Psoas muscle (tissue), 8 donors: ENCODE measurements around the gene TUFT1. TPM values are rescaled to one million over a fixed set of nuclear protein-coding genes. Genes with fewer than 3 reads are reported as not detected.

Experiments used
- ATAC-seq, 4 donors: fragments of 200-7000 bp; cut with Tn5 transposase; one replicate each; pipeline ENCODE4 v1.9.1; 2020; ENCODE audit warnings: moderate library complexity in 3 of 4, mild to moderate bottlenecking in 2 of 4
- DNase-seq, 2 donors: peaks; one replicate each; pipeline ENCODE4 v3.0.0-alpha.2; 2020
- H3K27ac ChIP-seq: fragments of 200-600 bp; one replicate; pipeline ENCODE4 v1.8.0; 2022
- H3K27me3 ChIP-seq, 3 donors: fragments of 200-600 bp in 1 of 3; one replicate each; pipeline versions ENCODE4 v1.6.1 to v1.8.0; 2013 to 2022; ENCODE audit warnings: low read length in 2 of 3, mild to moderate bottlenecking in 2 of 3, moderate library complexity in 1 of 3; ENCODE audit not compliant: insufficient read depth in 3 of 3
- H3K36me3 ChIP-seq, 2 donors: fragments of 200-600 bp in 1 of 2; one replicate each; pipeline versions ENCODE4 v1.6.1 to v1.8.0; 2013 to 2022; ENCODE audit warnings: low read depth in 1 of 2, mild to moderate bottlenecking in 1 of 2, moderate library complexity in 1 of 2; ENCODE audit not compliant: insufficient read depth in 1 of 2
- H3K4me1 ChIP-seq: fragments of 200-600 bp; one replicate; pipeline ENCODE4 v1.8.0; 2022
- H3K4me3 ChIP-seq: fragments of 200-600 bp; one replicate; pipeline ENCODE4 v1.8.0; 2022; ENCODE audit warnings: mild to moderate bottlenecking
- H3K9me3 ChIP-seq: fragments of 200-600 bp; one replicate; pipeline ENCODE4 v1.8.0; 2022
- WGBS, 3 donors: extraction: QIAGEN DNeasy Blood & Tissue Kit; methylation state at CpG; one replicate each; pipeline versions ENCODE4 v1.1.6 to v1.1.7; 2013; 5-methylcytosine and 5-hydroxymethylcytosine counted together
- intact Hi-C, 2 donors: fragments of 100-400 bp; cut with DNase I; formaldehyde crosslinking; loops; one replicate each; pipeline versions ENCODE4 v1.11.0 to v1.14.2; 2022
- polyA plus RNA-seq, 3 donors: library from polyadenylated mRNA; stranded (reverse); fragments of 200-250 nt; gene quantifications; one replicate each; pipeline ENCODE4 v1.2.3, GENCODE V29; 2013
- total RNA-seq, 4 donors: library from RNA; stranded (reverse); fragmentation: NEBNext Ultra II Directional in 2 of 4; extraction: Animal tissue kit (Norgen Biotek cat#: 25700) in 2 of 4; gene quantifications; one replicate each; pipeline versions ENCODE4 v1.2.1 to v1.2.4, GENCODE V29; 2021 to 2023
- TF ChIP-seq, protein P1 (sequence below): fragments of 200-600 bp; IDR thresholded peaks from one replicate; pipeline ENCODE4 v1.8.0; 2022; ENCODE audit warnings: antibody characterized with exemption
- donor health status: healthy with polysubstance abuse.
- donor health status: DM: no; HTN: no; CAD: no; lungs with moderate emphysema.
- donor health status: Bipolar disorder and iron deficiency.
- donor health status: healthy.
- donor health status: DM: yes; HTN: yes; CAD: no.
- donor health status: DM: no; HTN: no; CAD: no.
- donor health status: DM: no; HTN: no; CAD: no.
- donor health status: DM: yes; HTN: yes; CAD: no.

The TUFT1 gene
- total and polyA plus RNA-seq, 7 donors, result 0.86 to 5.3 (median 1.2) TPM

GRCh38 chr1:151508833-151509232 is 31.3 kb upstream of the TUFT1 start:
- no peaks in the 10 kb centered on the region for H3K36me3 ChIP-seq
- H3K9me3 ChIP-seq, result no peaks in the 10 kb centered on the region
- TF ChIP-seq, protein P1, sequence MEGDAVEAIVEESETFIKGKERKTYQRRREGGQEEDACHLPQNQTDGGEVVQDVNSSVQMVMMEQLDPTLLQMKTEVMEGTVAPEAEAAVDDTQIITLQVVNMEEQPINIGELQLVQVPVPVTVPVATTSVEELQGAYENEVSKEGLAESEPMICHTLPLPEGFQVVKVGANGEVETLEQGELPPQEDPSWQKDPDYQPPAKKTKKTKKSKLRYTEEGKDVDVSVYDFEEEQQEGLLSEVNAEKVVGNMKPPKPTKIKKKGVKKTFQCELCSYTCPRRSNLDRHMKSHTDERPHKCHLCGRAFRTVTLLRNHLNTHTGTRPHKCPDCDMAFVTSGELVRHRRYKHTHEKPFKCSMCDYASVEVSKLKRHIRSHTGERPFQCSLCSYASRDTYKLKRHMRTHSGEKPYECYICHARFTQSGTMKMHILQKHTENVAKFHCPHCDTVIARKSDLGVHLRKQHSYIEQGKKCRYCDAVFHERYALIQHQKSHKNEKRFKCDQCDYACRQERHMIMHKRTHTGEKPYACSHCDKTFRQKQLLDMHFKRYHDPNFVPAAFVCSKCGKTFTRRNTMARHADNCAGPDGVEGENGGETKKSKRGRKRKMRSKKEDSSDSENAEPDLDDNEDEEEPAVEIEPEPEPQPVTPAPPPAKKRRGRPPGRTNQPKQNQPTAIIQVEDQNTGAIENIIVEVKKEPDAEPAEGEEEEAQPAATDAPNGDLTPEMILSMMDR, result no peak
- peaks cover 0 to 18% (median 3%) of the 10 kb centered on the region in 3 donors for H3K27me3 ChIP-seq
- H3K27ac ChIP-seq, result no peak overlapping the region
- intact Hi-C loops, result no loop called here
- peak in 2 of 4 donors; percentile 35 to 40 for ATAC-seq
- DNase-seq, result no peak
- WGBS, 3 donors, result 74 to 88% (median 74%) methylated on average over 6 of the region's 6 CpGs
- H3K4me3 ChIP-seq, result no peak overlapping the region
- peaks cover 7% of the 10 kb centered on the region for H3K4me1 ChIP-seq

DNA sequence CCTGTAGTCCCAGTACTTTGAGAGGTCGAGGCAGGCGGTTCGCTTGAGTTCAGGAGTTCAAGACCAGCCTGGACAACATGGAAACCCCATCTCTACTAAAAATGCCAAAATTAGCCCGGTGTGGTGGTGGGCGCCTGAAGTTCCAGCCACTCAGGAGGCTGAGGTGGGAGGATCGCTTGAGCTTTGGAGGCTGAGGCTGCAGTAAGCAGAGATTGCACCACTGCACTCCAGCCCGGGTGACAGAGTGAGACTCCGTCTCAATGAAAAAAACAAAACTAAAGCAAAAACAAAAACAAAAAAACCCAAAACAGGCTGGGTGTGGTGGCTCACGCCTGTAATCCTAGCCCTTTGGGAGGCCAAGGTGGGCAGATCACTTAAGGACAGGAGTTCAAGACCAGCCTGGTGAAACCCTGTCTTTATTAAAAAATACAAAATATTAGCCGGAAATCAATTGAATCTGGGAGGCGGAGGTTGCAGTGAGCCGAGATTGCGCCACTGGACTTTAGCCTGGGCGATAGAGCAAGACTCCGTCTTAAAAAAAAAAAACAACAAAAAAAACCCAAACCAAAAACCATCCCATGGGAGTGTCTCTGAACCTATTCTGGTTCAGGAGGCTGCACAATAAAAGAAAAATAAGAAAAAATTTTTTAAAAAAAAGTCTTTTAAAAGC is 30.6 kb upstream of the TUFT1 start:
- no peak overlapping the region for H3K4me3 ChIP-seq
- ATAC-seq (no peak), DNase-seq (no peak)
- peaks cover 7% of the 10 kb centered on the region for H3K4me1 ChIP-seq
- intact Hi-C loops, result no loop called here
- H3K36me3 ChIP-seq, result no peaks in the 10 kb centered on the region
- H3K9me3 ChIP-seq, result no peaks in the 10 kb centered on the region
- H3K27me3 ChIP-seq, result peaks cover 0 to 23% (median 6%) of the 10 kb centered on the region in 3 donors
- TF ChIP-seq, protein P1, result no peak
- no peak overlapping the region for H3K27ac ChIP-seq
- WGBS, 3 donors, result 93 to 96% (median 94%) methylated on average over 15 of the region's 15 CpGs

DNA sequence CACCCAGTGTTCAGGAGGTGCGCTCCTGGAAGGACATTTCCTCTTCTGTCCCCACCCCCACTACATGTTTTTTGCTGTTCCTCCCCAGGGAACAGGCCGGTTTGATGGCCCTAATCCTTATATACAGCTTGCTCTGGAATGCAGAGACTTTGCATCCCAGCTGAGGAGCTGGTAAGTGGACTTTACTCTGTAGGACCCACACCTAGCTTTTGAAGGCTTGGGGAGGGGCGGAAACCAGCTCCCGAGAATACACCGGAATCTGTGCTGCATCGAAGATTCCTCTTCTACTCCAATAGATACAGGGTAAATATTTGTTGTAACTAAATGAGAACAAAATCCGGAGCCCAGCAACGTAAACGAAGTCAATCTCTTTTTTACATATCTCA is 30.1 kb upstream of the TUFT1 start:
- Histone ChIP-seq H3K4me1 (peaks cover 7% of the 10 kb centered on the region), H3K36me3 (no peaks in the 10 kb centered on the region), H3K9me3 (no peaks in the 10 kb centered on the region), H3K27me3 (peaks cover 0 to 28% (median 6%) of the 10 kb centered on the region in 3 donors), H3K4me3 (no peak overlapping the region), H3K27ac (no peak overlapping the region)
- DNase-seq, result no peak
- intact Hi-C loops, result no loop called here
- TF ChIP-seq, protein P1, result no peak
- ATAC-seq, result no peak
- 33 to 56% (median 54%) methylated on average over 9 of the region's 9 CpGs for WGBS, 3 donors

- Histone ChIP-seq H3K4me3 (peak overlapping the region; percentile 73), H3K9me3 (no peaks in the 10 kb centered on the region), H3K4me1 (peaks cover 7% of the 10 kb centered on the region), H3K27ac (no peak overlapping the region), H3K36me3 (no peaks in the 10 kb centered on the region), H3K27me3 (peaks cover 0 to 32% (median 6%) of the 10 kb centered on the region in 3 donors)
- ATAC-seq, result no peak
- TF ChIP-seq, protein P1, result no peak
- 8 to 11% (median 10%) methylated on average over 10 of the region's 10 CpGs for WGBS, 3 donors
- no peak for DNase-seq
- intact Hi-C loops, result no loop called here
Measured at GRCh38 chr1:151510614-151510956, 29.5 kb upstream of the TUFT1 start.
